HepG2 (cell line): ENCODE data around the gene WDR18. TPM values are rescaled to one million over a fixed set of nuclear protein-coding genes. Genes with fewer than 3 reads are reported as not detected.

Experiments used
- AHR ChIP-seq: IDR thresholded peaks from 2 replicates; pipeline ENCODE4 v1.6.1; 2018; ENCODE audit warnings: missing genetic modification reagents, missing compliant biosample characterization
- BCL6 ChIP-seq: IDR thresholded peaks from 2 replicates; pipeline ENCODE4 v1.6.1; 2016; ENCODE audit warnings: missing genetic modification reagents, missing compliant biosample characterization
- DR1 ChIP-seq: sonication (generic); formaldehyde crosslinking; IDR thresholded peaks from 2 replicates; pipeline ENCODE4 v1.8.0; 2021; ENCODE audit warnings: mild to moderate bottlenecking, missing genetic modification reagents, inconsistent platforms
- FOXK2 ChIP-seq: fragments of 450-650 bp; IDR thresholded peaks from 2 replicates; pipeline ENCODE4 v1.6.1; 2016
- IKZF1 ChIP-seq: fragments of 450-650 bp; IDR thresholded peaks from 2 replicates; pipeline ENCODE4 v1.7.1; 2016
- KDM5B ChIP-seq: sonication (generic); formaldehyde crosslinking; IDR thresholded peaks from 2 replicates; pipeline ENCODE4 v1.4.0; 2020; ENCODE audit warnings: missing genetic modification reagents, mild to moderate bottlenecking, borderline replicate concordance
- MEF2D ChIP-seq: sonication (generic); formaldehyde crosslinking; IDR thresholded peaks from 2 replicates; pipeline ENCODE4 v1.5.1; 2020; ENCODE audit warnings: mild to moderate bottlenecking, missing genetic modification reagents
- MYNN ChIP-seq: sonication (generic); formaldehyde crosslinking; IDR thresholded peaks from 2 replicates; pipeline ENCODE4 v1.4.0; 2020; ENCODE audit warnings: mild to moderate bottlenecking, low read depth, missing genetic modification reagents
- NFKBIZ ChIP-seq: IDR thresholded peaks from 2 replicates; pipeline ENCODE4 v1.6.1; 2018; ENCODE audit warnings: missing genetic modification reagents, missing compliant biosample characterization
- NFRKB ChIP-seq: fragments of 450-650 bp; IDR thresholded peaks from 2 replicates; pipeline ENCODE4 v1.6.1; 2017
- ONECUT2 ChIP-seq: sonication (generic); formaldehyde crosslinking; IDR thresholded peaks from 2 replicates; pipeline ENCODE4 v1.4.0; 2020; ENCODE audit warnings: missing genetic modification reagents
- SALL2 ChIP-seq: sonication (generic); formaldehyde crosslinking; IDR thresholded peaks from 2 replicates; pipeline ENCODE4 v1.8.1; 2023; ENCODE audit warnings: mild to moderate bottlenecking, missing genetic modification reagents, inconsistent platforms
- SMAD9 ChIP-seq: sonication (generic); formaldehyde crosslinking; IDR thresholded peaks from 2 replicates; pipeline ENCODE4 v1.5.1; 2020; ENCODE audit warnings: mild to moderate bottlenecking, missing genetic modification reagents
- ZMAT3 ChIP-seq: sonication (generic); formaldehyde crosslinking; conservative IDR thresholded peaks from 2 replicates; pipeline ENCODE4 v1.7.0; 2021; ENCODE audit warnings: missing genetic modification reagents
- ZNF24 ChIP-seq: fragments of 450-650 bp; IDR thresholded peaks from 2 replicates; pipeline ENCODE4 v1.6.1; 2017; ENCODE audit warnings: antibody characterized with exemption, mild to moderate bottlenecking
- ZNF34 ChIP-seq: sonication (generic); formaldehyde crosslinking; IDR thresholded peaks from 2 replicates; pipeline ENCODE4 v1.4.0; 2020; ENCODE audit warnings: mild to moderate bottlenecking, missing genetic modification reagents, borderline replicate concordance
- ZNF558 ChIP-seq: sonication (generic); formaldehyde crosslinking; IDR thresholded peaks from 2 replicates; pipeline ENCODE4 v1.9.0; 2022; ENCODE audit warnings: mild to moderate bottlenecking, missing genetic modification reagents, borderline replicate concordance
- ZNF616 ChIP-seq: sonication (generic); formaldehyde crosslinking; IDR thresholded peaks from 2 replicates; pipeline ENCODE4 v1.5.0; 2020; ENCODE audit warnings: low read depth, mild to moderate bottlenecking, missing genetic modification reagents
- ZNF879 ChIP-seq: sonication (generic); formaldehyde crosslinking; IDR thresholded peaks from 2 replicates; pipeline ENCODE4 v1.8.1; 2023; ENCODE audit warnings: missing genetic modification reagents
- ZNF883 ChIP-seq: sonication (generic); formaldehyde crosslinking; IDR thresholded peaks from 2 replicates; pipeline ENCODE4 v1.5.1; 2020; ENCODE audit warnings: mild to moderate bottlenecking, missing genetic modification reagents; ENCODE audit errors: not compliant biosample characterization
- ZSCAN25 ChIP-seq: sonication (generic); formaldehyde crosslinking; IDR thresholded peaks from 2 replicates; pipeline ENCODE4 v1.8.0; 2022; ENCODE audit warnings: mild to moderate bottlenecking, missing genetic modification reagents
- polyA plus RNA-seq, 8 experiments: library from polyadenylated mRNA; depleted of rRNA in 3 of 8; stranded (reverse) in 7 of 8; unstranded in 1 of 8; fragments of >200 nt; fragmentation: Illumina TruSeq in 4 of 8; extraction: Trizol in 4 of 8; gene quantifications; 2 replicates each; pipeline versions ENCODE4 v1.2.1 to v1.2.3, GENCODE V29; 2011 to 2016; ENCODE audit warnings: low read depth in 4 of 8, missing spikeins in 1 of 8, mixed read lengths in 1 of 8; ENCODE audit not compliant: insufficient read depth in 1 of 8
- total RNA-seq, 5 experiments: library from RNA; depleted of rRNA; stranded (reverse); fragments of >200 nt; fragmentation: Illumina TruSeq; extraction: Trizol; gene quantifications; 2 replicates each; pipeline ENCODE4 v1.2.3, GENCODE V29; 2016; ENCODE audit warnings: low read depth in 1 of 5
- TF ChIP-seq, protein P1 (sequence below): sonication (generic); formaldehyde crosslinking; IDR thresholded peaks from 2 replicates; pipeline ENCODE4 v1.4.0; 2020; ENCODE audit warnings: mild to moderate bottlenecking, missing genetic modification reagents
- TF ChIP-seq, protein P2 (sequence below), 2 experiments: fragments of 450-650 bp in 1 of 2; sonication (generic) in 1 of 2; formaldehyde crosslinking; IDR thresholded peaks; 2 replicates each; pipeline versions ENCODE4 v1.5.0 to v1.8.0; 2020 to 2022; ENCODE audit warnings: mild to moderate bottlenecking in 1 of 2, missing genetic modification reagents in 1 of 2
- TF ChIP-seq, protein P3 (sequence below): sonication (generic); formaldehyde crosslinking; IDR thresholded peaks from 2 replicates; pipeline ENCODE4 v1.4.0; 2020; ENCODE audit warnings: missing genetic modification reagents
- TF ChIP-seq, protein P4 (sequence below): sonication (generic); formaldehyde crosslinking; IDR thresholded peaks from 2 replicates; pipeline ENCODE4 v1.5.0; 2020; ENCODE audit warnings: mild to moderate bottlenecking, missing genetic modification reagents

The WDR18 gene
- total and polyA plus RNA-seq, 2 of the 13 experiments (the other 11 are each of a cell fraction or from before 2014, with no cell fraction given) = 36.4 to 47.6 TPM

DNA sequence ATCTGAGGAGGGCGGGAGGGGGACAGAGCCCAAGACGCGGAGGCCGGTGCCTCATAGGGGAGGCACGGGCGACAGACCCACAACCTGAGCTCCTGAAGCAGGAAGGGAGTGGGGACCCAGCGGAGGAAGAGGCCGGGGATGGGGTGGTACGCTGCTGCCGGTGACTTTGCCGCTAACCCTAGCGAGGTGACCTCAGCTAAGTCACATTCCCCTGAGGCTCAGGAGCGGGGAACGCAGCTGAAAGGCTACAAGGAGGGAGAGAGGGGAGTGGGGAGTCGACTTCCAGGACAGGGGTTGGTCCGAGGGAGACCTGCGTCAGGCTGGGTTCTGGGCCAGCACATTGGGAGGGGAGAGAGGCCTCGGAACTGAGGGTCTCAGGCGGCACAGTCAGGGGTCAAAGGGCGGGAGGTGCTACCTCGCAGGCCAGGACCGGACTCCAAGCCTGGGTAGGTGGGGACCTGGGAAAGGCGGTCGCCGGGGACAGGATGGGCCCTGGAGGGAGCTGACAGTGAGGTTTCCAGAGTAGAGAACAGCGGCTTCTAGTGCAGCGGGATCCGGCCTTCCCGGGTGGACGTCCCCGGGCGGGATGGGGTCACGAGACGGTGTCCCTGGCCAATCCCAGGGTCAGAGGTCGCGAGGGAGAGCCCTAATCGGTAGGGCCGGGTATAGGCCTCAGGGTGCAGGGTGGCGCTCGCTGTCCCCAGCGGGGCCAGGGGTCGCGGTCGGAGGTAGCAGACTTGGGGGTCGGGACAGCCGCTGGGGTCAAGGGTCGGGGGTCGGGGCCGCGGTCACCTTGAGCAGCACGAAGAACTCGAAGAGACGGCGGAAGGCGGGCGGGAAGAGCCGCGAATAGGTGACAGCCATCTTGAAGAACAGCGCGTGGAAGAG lies 36.1 kb downstream of the WDR18 start (continued):
- TF ChIP-seq MEF2D (CRISPR knock-in tag) (no peak), SMAD9 (0 out of 2 replicates have a peak, but pooled peaks have one; percentile 50), NFRKB (no peak), DR1 (CRISPR knock-in tag) (0 out of 2 replicates have a peak, but pooled peaks have one; percentile 20), KDM5B (0 out of 2 replicates have a peak, but pooled peaks have one; percentile 38), BCL6 (CRISPR knock-in tag) (no peak), ZNF558 (CRISPR knock-in tag) (peak; percentile 8; the same call in 1 of the 2 replicates), AHR (CRISPR knock-in tag) (no peak), ZMAT3 (CRISPR knock-in tag) (no peak), ZNF616 (0 out of 2 replicates have a peak, but pooled peaks have one; percentile 11), ZNF879 (CRISPR knock-in tag) (no peak), MYNN (no peak), ONECUT2 (CRISPR knock-in tag) (no peak), ZNF34 (CRISPR knock-in tag) (0 out of 2 replicates have a peak, but pooled peaks have one; percentile 6), FOXK2 (no peak), NFKBIZ (CRISPR knock-in tag) (no peak), ZNF883 (CRISPR knock-in tag) (no peak), ZSCAN25 (CRISPR knock-in tag) (no peak), ZNF24 (no peak), IKZF1 (no peak), SALL2 (CRISPR knock-in tag) (no peak)
- TF ChIP-seq, protein P1, sequence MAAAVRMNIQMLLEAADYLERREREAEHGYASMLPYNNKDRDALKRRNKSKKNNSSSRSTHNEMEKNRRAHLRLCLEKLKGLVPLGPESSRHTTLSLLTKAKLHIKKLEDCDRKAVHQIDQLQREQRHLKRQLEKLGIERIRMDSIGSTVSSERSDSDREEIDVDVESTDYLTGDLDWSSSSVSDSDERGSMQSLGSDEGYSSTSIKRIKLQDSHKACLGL (CRISPR knock-in tag) = peak; percentile 21; the same call in 1 of the 2 replicates
- TF ChIP-seq, protein P2, sequence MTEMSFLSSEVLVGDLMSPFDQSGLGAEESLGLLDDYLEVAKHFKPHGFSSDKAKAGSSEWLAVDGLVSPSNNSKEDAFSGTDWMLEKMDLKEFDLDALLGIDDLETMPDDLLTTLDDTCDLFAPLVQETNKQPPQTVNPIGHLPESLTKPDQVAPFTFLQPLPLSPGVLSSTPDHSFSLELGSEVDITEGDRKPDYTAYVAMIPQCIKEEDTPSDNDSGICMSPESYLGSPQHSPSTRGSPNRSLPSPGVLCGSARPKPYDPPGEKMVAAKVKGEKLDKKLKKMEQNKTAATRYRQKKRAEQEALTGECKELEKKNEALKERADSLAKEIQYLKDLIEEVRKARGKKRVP (CRISPR knock-in tag; IDR thresholded peaks at IDR 0.05) = no peak
- TF ChIP-seq, protein P3, sequence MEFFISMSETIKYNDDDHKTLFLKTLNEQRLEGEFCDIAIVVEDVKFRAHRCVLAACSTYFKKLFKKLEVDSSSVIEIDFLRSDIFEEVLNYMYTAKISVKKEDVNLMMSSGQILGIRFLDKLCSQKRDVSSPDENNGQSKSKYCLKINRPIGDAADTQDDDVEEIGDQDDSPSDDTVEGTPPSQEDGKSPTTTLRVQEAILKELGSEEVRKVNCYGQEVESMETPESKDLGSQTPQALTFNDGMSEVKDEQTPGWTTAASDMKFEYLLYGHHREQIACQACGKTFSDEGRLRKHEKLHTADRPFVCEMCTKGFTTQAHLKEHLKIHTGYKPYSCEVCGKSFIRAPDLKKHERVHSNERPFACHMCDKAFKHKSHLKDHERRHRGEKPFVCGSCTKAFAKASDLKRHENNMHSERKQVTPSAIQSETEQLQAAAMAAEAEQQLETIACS = no peak
- TF ChIP-seq, protein P4, sequence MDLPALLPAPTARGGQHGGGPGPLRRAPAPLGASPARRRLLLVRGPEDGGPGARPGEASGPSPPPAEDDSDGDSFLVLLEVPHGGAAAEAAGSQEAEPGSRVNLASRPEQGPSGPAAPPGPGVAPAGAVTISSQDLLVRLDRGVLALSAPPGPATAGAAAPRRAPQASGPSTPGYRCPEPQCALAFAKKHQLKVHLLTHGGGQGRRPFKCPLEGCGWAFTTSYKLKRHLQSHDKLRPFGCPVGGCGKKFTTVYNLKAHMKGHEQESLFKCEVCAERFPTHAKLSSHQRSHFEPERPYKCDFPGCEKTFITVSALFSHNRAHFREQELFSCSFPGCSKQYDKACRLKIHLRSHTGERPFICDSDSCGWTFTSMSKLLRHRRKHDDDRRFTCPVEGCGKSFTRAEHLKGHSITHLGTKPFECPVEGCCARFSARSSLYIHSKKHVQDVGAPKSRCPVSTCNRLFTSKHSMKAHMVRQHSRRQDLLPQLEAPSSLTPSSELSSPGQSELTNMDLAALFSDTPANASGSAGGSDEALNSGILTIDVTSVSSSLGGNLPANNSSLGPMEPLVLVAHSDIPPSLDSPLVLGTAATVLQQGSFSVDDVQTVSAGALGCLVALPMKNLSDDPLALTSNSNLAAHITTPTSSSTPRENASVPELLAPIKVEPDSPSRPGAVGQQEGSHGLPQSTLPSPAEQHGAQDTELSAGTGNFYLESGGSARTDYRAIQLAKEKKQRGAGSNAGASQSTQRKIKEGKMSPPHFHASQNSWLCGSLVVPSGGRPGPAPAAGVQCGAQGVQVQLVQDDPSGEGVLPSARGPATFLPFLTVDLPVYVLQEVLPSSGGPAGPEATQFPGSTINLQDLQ (CRISPR knock-in tag) = 0 out of 2 replicates have a peak, but pooled peaks have one; percentile 50
